G401.6 (cell line): ENCODE results near the gene CTTNBP2.

Source experiments
- FAIRE-seq: peaks from 2 replicates; lab custom pipeline; 2012; peaks lifted over from hg19 to GRCh38; lab: Jason Lieb, UNC

Gene CTTNBP2

DNA sequence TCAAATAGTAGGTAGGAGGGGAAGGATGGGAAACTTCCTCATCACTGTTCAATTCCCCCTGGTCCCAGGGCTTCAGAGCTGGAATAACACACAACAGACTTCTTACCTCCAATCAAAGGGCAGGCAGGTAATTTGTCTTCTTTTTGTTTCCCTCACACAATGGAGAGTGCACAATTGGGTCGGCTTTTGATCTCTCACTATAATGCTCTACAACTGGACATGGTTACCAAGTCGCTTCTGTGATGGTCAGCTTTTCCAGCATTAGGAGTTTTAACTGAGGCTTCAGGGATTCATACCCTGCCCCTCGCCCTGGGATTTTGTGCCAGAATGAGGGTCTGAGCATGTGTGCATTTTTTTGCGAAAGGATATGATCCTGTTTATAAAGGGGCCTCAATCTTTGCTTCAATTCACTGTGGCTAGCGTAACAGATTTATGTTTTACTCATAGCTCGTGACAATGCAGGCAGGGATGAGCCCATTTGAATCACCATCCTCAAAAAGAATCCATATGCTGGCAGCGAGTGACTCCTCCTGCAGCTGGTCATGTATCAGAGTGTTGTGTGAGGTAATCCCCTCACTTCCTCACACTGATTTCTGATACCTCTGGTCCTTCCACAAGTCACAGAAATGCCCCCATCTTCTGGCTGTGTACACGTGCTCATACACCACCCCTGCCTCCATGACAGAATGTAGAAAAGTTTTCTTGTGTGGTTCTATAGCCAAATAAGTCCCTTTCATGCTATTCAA lies 189.6 kb downstream of the CTTNBP2 start:
- FAIRE-seq = no peak

DNA sequence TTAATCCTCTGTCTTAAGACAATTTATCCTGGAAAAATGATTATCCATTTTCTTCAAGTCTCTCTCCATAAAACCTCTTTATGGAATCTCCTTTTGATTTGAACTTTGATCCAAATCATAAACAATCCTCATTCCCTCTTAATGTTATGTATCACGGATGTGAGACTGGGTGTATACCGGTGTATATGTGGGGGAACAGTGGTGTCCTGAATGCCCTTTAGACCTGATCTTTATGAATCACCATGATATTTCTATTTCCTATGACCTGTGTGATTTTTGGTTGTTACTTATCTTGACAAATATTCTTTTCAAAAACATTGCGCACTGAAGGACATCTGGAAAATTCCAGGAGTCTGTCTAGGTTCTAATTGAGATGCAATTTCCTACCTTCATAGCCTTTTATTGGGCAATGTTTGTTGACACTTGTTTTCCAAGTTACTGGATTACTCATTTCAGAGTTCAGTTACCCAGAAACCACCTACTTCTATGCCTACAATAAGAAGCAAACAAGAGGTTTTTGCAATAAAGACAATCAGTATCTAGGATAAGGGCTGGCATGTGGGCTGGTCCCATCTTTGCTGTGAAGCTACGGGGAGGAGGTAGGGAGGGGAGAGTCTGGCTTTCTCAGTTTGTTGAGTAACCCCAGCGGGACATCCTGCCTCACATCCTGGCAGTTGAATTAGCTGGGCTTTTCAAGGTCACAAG lies 190.4 kb downstream of the CTTNBP2 start:
- no peak for FAIRE-seq

DNA sequence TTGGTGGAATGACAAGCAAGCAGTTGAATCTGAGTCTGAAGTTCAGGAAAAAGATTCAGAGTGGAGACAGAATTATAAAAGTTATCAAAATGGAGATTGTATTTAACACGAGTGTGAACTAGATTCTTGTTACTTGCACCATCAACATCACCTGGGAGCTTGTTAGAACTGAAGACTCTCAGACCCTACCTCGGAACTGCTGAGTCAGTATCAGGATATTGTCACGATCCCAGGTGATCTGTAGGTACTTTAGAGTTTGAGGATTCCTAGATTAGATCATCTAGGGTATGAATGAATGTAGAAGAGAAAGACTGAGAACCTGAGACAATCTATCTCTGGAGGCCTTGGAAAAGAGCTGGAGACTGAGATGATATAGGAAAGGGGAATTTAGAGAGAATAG lies 194.1 kb downstream of the CTTNBP2 start:
- FAIRE-seq = no peak

DNA sequence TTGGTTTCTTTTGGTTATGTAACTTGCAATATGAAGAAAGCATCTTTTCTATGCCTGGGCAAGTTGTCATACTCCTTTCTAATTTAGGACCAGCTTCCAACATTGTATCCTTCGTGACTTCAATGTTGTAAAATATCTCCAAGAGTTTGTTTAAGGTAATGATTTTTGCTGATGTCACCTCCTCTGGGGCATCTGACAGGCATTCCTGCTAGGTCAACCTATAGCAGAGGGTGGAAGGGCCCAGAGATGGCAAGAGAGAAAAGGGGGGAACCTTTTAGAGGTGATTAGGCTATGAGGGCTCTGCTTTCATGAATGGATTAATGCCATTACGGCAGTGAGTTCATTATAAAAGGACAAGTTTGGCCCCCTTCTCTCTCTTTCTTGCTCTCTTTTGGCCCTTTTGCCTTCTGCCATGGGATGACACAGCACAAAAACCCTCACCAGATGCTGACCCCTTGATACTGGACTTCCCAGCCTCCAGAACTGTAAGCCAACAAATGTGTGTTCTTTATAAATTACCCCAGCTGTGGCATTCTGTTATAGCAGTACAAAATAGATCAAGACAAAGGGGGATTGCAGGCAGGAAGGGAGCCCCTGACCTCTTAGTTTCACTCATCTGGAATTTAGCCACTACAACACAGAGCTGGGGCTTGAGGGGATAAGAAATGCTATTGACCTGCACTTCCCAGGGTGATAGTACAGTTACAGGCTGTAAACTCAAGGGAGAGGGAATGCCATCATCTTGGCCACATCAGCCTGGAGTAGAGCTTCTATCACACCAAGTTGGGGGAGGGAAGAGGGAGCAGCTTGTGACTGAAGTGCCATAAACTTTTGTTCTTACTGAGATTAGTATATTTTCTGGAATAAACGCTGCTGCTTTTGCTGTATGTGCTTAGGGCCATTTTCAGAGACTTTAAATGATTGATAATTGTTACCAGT lies 197.5 kb downstream of the CTTNBP2 start:
- no peak for FAIRE-seq

DNA sequence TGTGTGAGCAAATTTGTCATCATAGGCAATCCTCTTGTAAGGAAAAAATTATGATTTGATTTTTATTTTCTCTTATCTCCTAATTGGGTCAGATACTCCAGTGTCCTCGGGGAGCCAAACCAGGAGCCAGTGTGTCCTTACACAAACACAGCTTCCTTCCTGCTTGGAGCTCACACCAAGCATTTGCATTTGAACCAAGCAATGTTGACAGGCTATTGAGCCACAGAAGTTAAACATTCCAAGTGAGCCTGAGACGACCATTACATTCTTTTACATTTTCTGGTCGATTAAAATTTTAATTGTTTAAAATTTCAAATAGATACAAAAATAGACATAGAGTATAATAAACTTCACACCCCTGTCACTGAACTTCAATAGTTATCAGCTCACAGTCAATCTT lies 198.6 kb downstream of the CTTNBP2 start:
- FAIRE-seq = no peak

DNA sequence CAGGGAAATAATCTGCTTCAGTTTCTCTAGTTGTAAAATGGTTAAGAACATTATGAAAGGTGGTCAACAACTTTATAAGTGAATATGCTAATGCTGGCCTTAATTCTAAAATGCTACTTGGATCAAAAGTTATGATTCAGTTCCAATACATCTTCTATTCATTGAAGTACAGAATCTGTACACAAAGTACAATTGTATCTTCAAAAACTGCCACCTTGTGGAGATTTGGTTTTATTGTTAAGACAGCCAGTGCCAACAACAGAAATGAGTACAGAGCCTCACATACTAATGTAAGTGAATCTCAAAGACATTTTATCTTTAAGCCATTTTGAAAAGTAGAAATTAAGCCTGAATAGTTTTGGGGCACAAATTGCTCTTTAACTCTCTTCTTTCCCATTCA lies 199.4 kb downstream of the CTTNBP2 start:
- peak; percentile 3 for FAIRE-seq

DNA sequence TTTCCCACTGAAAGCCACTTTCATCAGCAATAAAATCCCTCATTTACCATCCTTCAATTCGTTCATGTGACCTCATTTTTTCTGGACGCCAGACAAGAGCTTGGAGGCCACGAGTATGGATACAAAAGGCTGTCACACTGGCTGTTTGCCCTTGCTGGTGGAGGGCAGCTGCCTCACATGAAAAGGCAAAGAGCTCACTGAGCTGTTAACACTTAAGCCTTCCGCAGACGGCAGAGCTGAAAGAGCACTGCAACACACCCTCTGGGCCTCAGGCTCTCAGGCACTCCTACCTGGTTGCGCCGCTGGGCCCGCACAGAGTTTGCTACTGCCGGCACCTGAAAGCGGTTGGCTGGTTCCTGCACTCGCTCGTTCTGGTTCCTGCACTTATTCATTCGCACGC lies 199.9 kb downstream of the CTTNBP2 start:
- no peak for FAIRE-seq

DNA sequence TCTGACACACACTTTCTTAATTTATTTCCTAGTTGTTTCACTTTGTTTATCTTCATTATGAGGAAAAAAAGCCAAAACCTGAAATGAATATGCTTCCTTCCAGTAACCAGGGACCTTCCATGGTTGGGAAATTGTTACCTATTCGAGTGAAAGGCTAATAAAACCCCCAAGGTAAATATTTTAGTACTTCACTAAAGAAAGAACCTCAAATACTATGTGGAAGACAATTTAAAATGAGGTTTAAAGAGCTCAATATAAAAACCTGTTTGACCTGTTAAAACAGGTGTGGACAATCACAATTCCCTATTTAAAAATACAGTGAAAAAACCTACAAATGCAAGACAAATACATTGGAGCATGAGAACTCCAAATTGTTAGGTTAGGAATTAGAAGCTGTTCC lies 200.8 kb downstream of the CTTNBP2 start:
- no peak for FAIRE-seq

DNA sequence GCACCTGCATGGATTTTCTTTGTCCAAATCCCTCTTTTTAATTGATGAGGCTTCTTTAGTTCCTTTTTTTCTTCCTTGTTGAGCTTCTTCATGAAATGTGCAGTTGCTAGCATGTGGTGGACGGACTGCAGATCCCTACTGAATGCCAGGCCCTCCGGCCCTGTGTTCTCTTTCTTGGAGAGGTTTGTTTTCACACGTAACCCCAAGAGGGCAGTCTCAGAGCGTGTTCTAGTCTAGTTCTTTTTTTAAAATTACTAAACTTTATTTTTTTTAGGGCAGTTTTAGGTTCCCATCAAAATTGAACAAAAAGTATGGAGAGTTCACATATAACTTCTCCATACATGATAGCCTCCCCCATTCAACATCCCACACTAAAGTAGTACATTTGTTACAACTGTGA lies 203.4 kb downstream of the CTTNBP2 start:
- FAIRE-seq = no peak

DNA sequence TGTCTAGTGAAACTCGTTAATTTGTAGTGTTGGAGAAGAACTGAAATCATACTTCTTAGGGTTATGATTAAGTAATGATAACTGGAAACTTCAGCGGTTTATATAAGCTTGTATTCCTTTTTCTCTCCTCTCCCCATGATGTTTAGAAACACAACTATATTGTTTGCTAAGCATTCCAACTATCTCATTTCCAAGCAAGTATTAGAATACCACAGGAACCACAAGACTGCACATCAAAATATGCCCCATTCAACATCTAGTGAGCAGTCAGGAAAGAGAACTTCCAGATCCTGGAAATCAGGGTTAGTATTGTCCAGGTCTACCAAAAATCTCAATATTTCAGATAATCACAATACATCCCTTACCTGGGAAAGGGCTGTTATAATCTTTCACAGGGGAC lies 205.8 kb downstream of the CTTNBP2 start:
- no peak for FAIRE-seq

DNA sequence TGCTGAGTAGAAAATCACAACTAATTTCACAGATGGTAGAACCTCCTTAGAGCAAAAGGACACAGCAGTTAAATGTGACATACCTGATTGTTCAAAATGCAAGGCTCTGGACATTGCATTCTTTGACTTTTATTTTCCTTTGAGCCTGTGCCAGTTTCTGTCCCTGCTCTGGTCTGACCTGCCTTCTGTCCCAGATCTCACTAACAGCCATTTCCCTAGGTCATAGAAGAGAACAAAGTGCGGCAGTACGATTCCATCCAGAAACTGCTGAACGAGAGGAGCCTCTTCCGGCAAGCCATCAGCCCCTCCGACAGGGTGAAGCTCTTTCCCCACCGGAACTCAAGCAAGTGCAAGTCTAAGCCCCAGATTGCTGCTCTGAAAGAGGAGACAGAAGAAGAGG lies 206.6 kb downstream of the CTTNBP2 start:
- no peak for FAIRE-seq

DNA sequence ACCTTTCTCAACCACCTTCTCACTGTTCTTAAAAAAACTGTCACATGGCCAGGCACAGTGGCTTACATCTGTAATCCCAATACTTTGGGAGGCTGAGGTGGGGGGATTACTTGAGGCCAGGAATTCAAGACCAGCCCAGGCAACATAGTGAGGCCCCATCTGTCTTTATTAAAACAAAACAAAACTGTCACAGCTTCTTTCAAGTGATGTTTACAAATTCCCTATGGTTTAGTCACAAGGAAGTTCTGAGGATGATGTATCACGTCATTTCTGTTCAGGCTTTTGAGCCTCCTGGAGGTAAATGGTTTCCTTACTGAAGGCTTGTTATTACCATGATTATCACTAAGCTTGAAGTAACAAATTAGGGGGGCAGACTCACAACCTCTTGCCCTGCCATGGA lies 207.2 kb downstream of the CTTNBP2 start:
- FAIRE-seq = no peak

DNA sequence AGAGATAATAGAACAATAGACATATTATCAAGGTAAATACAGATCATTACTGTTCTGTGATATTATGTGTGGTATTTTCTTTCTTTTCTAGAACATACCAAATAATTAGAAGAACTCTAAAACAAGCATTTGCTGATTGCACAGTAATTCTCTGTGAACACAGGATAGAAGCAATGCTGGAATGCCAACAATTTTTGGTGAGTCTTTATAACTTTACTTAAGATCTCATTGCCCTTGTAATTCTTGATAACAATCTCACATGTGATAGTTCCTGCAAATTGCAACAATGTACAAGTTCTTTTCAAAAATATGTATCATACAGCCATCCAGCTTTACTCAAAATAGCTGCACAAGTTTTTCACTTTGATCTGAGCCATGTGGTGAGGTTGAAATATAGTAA lies 207.9 kb downstream of the CTTNBP2 start:
- no peak for FAIRE-seq

DNA sequence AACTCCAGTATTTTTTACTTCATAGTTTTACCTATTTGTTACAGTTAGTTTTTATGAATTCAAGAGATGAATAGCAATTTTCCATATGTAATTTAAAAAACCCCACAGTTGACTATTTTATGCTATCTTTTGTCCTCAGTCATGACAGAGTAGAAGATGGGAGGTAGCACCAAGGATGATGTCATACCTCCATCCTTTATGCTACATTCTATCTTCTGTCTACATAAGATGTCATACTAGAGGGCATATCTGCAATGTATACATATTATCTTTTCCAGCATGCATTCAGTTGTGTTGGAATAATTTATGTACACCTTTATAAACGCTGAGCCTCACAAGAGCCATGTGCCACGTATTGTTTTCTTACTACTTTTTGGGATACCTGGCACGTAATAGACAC lies 209.2 kb downstream of the CTTNBP2 start:
- no peak for FAIRE-seq

DNA sequence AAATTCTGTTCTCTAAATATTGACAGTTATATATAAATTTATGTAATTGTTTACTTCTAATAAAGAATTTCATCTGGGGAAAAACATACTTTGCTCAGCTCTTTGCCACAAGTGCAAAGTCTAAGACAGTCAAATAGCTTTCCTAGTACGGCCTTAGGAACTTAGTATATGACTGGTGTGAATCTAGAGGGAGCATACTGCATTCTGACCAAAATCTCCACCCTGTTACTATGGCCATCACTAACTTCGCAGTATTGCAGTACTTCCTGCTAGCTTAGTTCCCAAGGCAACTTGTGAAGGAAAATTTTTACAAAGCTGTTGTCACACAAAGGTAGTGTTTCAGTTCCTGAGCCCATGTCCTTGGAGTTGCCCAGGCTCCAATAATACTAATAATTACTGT lies 211.9 kb downstream of the CTTNBP2 start:
- no peak for FAIRE-seq
